GM19043 (cell line): ENCODE measurements around the gene ZNF831.

ENCODE experiments used
- ATAC-seq: cut with Tn5 transposase; IDR thresholded peaks from one replicate; pipeline ENCODE4 v1.9.1; 2021; ENCODE audit warnings: low read depth; ENCODE audit not compliant: unreplicated experiment

Gene ZNF831

DNA sequence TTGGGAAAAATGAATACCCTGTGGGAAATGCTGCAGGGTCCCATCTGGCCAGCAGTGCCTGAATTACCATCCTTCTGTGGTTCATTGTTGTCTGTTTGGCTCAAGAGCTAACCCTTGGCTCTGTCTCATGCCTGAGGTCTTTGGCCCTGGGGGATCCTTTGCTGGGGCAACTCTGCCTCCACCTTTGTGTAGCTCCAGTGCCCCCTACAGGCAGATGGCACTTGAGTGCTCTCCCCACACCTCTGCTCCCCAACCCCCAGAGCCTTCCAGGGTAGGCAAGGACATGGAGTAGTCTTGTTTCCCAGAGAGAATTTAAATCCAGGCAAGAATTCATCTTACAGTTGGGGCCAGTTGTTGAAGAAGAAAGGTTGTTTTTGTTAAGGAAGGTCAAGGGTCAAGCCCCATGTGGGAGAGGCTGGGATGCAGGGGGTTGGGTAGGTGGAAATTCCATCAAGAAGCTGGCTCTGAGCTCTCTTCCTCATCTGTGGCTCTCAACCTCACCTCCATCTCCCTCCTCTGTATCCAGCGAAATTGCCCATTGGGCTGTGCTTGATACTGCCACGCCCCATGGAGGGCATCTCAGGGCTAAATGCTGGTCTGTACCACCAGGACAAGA, 44.2 kb downstream of the ZNF831 start:
- no peak for ATAC-seq

DNA sequence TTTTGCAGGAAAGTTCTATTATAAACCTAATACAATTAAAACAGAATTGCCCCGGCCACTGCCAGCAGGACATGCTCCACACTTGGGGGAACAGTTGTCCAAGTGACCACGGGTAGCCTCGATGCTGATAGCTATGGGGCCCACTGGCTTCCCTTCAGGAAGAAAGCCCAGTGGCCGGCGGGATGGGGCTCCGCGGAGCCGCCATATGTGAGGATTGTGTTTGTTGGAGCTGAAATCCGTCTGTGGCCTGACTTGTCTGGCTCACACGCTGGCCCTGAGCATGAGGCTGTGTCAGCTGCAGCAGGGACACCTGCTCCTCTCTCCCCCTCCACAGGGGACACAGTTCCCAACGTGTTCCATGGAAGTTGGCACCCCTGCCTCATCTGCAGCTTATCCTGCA, 46.6 kb downstream of the ZNF831 start:
- ATAC-seq = no peak

DNA sequence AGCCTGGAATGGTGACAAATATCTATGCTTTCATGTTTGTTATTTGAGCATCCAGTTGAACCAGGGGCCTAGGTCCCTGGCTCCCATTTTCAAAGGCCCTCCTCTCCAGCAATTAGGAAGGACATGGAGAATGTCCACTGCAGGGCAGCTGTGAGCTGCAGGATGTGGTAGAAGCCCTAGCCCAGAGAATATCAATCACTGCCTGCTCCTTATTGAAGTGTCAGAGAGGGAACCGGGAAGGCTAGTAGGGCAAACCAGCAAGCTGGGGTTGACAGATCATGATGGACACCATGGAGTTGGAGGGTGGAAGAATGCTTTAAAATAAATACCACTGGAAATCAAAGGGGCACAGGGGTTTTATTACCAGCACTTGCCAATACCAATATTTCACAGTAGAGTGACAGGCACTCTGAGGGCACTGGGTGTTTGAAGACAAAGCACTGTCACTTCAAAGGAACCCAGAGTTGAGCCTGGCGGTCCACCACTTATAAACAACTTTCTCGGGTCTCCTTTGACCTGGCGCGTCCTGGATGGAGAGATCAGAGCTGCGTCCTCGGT, 47.7 kb downstream of the ZNF831 start:
- no peak for ATAC-seq

DNA sequence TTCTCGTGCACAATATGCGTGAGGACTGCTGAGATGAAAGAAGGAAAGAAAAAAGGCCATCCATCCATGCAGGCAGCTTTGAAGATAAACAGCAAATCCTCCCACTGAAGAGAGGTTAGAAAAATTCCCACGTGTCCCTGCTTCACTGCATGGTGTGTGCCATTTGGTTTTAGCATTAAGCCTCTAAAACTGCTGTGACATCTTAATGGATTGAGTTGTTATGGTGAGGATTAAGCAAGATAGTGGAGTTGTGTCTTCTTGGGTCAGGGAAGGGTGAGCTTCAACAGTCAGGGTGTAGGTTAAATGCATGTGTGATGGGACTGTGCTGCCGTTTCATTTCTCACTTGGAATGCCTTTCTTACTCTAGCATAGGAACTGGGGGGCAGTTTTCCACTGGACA, 50.5 kb downstream of the ZNF831 start:
- no peak for ATAC-seq

DNA sequence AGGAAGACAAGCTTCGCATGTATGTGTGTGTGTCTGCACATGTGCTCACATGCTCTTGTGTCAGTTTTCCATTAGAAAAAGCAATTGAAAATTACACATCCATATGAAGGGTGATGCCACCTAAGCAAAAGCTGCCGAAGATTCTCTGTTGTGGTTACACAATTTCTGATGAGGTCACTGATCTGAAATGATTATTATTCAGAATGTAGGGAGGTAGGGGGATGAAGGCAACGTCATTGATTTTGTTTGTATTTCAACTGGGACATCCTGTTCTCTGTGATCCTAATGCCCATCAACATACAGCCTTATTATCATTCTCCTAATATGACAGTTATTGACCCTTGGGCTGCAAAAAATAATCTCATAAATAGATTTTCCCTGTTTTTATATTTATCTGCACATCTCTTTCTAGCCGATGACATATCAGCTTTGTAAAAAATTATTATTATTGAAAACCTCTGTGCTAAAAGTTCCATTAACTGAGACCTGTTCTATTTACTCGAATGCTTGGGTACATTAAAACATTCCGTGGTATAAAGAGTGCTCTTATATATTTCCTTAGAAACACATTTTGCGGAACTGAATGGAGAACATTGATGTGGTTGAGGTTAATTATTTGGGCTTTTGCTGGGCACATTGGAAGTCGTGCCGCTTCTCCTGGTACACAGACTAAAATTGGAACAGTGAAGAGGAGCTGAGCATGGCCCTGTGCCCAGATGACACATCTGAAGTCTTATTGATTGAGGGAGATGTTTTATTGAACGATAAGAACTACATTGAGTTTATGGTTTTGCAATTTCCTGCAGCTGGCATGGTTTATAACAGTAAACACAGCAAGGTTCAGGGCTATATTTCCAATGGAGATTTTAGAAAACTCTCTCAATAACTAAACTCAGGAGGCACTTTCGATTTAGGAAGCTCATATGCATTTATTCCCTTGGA, 51.3 kb downstream of the ZNF831 start:
- no peak for ATAC-seq

DNA sequence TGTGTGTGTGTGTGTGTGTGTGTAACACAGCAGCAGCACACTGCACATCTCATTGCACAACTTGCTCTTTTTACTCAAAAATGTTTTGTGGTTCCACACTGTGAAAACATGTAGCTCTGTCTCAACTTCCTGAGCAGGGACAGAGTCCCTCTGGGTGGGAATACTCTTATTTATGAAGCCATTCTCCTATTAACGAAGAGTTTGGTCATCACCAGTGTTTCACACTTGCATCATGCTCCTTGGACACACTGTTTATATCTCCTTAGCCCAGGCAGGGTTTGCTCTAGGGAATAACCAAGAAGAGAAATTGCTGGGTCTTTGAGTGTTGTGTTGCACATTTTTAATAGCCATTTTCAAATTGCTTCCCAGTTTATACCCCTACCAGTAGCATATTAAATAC, 53.6 kb downstream of the ZNF831 start:
- ATAC-seq = no peak

DNA sequence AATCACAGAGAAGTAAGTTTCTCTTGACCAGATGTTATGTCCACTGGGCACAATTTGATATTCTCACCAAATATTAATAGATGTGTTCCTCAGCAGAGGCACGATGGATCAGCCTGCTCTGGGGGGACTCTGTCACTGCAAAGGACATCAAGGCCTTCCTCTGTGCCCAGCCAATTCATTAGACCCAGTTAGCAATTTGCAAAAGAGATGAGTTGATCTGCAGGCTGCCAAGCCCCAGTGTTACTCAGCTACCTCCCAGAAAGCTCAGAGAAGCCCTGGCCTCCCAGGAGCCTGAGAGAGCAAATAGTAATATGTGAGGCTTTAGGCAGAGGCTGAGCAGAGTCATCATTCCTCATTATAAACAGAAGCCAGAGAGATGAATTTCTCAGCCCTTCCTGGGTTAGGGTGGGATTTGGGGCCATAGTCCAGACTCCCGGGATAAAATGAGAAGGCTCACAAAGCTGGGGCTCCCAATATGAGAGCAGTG, 54.2 kb downstream of the ZNF831 start:
- no peak for ATAC-seq

DNA sequence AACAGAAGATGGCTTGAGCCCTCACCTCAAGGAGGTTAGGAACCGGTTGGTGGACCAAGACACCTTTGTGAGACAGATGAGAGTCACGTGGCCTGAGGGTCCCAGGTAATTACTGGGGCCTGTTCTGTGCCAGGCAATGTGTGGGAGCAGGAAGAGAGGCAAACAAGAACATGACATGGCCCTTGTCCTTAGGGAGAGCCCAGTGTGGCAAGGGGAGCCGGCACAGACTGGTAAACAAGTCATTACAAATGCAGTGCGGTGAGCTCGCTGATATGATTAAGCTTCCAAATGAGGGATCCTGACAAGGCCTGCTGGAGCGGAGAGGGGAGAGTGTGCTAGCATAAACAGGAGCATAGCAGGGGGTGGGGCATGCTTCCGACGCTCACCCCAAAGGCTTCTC, 55.6 kb downstream of the ZNF831 start:
- no peak for ATAC-seq

DNA sequence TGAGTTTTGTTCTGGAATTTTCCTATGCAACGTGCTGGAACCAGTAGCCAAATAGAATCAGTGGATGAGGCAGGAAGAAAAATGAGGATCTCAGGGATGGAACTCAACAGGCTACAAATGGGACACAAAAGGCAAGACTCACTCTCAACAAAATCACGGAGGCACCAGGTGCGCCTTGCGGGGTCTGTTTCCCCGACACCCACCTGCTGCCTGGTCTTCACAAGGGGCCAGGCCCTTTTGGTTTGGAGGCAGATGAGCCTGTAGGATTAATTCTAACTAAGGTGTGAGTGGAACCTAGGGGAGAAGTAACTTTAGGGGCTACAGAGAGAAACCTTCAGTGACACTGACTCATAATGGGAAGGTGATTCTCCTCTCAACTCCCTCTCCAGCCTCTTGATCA, 56.5 kb downstream of the ZNF831 start:
- no peak for ATAC-seq

DNA sequence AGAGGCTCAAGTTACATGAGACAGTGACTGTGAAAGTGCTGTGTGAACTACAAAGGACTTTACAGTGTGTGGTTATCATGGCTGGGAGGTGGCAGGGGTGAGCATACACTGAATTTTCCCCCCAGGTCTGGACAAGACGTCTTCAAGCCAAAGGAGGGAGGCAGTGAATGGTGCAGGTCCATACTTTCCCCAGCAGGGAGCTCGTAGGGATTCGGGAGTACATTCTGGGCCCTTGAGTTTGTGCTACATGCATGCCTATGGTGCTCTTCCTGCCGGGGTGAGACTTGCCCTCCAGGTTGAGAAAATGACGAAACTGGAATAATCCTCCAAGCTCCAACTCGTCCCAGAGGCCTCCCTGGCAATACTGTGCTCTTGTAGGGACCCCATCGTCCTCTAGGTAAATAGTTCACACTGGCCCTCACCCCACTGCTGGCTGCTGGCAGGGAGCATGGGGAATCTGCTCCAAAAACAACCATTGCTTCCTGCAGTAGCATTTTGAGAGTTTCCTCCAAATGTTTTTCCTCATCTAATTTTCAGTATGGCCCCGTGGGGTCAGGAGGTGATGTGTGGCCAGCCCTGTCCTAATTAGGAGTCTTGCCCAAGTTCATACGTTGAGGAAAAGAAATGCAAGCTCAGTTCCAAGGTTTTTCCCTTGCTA, 57.6 kb downstream of the ZNF831 start:
- ATAC-seq = no peak

DNA sequence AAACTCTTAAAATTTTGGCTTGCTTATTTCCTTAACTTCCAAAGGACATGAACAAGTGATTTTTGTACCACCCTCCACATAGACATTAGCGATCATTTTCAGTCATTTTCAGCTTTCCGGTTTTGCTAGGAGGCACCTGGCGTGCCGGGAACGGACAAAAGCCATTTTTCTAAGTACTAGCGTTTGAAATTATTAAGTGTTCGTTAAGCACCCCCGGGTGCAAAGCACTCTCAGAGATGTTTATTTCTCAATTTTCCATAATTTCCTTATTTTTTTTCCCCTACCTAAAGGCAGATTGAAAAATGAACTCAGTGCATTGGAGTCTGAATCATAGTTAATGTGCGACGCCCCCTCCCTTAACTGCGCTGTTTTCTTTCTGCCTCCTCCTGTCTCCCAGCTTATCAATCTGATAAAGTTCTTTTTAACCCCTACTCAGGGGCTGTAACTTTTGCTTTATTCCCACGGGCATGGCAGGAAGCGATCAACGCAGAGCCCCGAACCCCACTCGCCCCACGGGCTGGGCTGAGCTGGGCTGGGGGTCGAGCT, 58.2 kb downstream of the ZNF831 start:
- no peak for ATAC-seq

DNA sequence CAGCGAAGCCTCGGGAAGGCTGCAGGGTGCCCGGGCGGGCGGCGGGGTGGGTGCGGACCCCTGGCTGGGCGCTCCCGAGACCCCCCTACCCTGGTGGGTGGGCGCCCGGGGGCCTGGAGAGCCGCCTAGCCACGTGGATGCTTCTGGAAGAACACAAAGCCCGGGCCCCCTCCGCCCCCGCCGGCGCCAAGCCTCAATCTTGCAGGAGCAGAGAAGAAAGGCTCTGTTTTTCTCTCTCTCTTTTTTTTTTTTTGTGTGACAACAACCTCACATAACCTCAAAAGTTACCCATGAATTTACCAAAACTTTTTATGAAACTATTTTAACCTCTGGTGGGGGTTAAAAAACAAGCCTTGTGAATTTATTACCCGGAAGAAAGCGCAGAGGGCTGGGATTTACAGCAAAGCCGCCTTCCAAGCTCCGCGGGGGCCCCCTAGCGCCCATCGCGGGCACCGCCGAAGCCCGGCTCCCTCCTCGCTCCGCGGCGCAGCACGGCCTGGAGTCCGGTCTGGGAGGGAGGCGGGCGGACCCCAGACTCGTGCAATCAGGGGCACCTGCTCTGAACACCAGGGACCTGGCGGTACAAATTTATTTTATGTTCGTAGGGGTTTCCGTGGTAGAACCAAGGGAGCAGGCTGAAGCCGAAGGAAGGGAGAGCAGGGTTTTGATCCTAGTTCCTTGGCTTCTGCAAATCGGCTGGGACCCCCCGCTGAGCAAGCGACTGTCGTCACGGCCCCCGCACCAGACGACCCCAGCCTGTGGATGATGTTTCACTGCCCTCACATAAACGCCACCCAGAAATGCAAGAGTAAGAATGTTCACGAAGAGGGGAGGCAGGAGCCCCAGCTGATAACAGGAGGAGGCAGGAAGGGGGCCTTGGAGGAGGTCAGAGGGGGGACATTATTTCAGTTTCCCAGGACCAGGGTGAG, 58.9 kb downstream of the ZNF831 start:
- peak; percentile 71 for ATAC-seq

DNA sequence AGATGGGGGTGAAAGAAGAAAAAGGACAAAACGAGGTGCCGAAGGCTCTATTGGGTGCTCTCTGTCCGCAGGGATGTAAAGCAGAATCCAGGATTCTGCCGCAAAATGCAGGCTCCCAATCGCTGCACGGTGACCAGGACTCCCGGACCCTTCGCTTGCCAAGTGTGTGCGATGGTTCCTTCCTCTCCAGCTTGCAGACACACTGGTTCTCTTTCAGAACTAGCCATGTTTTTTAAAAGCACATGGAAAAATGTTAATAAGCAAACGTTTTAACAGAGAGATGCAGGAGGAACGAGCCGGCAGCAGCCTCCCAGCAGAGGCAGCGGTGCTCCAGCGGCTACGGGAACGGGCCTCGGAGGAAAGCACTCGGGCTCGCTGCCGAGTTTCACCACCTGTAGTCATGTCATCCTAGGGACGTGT, 59.6 kb downstream of the ZNF831 start:
- no peak for ATAC-seq

DNA sequence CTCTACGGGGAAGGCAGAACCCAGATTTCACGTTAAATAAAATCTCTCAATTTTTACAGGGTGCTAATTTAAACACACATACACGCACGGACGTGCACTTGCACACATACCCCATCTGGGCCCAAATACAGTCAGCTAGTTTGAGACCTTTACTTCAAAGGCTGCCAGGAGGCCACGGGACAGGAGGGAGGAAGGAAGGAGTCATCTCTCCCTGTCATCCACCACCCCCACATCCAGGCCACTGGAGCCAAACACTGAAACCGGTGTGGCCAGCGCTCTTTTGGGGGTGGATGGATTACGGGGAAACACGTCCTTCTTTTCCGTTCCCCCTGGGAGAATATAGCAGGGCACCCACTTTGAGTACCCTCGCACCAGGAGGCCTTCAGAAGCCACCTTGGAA, 60.1 kb downstream of the ZNF831 start:
- ATAC-seq = no peak

DNA sequence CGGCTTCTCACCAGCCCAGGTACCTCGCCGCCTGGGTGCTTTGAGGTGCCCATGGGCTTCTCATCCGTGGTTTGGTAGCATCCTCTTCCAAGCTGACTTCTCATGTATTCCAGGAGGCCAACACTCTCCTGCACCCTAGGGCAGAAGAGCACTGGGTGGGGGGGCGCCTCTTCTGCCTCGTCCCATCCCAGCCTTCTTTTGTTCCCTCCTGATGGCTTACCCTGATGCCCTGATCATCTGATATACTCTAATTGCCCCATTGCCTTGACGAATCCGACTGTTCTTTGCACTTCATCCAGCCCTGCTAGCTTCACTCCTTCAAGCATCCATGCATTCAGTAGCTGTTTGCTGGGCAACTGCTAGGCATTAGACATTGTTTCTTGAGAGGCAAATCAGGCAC, 60.6 kb downstream of the ZNF831 start:
- no peak for ATAC-seq

DNA sequence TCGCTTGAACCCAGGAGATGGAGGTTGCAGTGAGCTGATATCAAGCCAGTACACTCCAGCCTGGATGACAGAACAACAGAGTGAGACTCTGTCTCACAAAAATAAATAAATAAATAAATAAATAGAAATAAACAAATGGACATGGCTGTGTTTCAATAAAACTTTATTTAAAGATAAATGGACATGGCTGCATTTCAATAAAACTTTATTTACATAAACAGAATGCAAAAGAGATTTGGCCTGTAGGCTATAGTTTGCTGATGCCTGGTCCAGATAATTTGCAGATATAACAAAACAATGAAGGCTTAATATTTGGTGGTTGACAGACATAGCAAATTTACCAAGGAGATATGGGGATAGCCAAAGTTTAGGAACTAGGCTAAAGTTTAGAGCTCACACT, 66.8 kb downstream of the ZNF831 start:
- no peak for ATAC-seq

DNA sequence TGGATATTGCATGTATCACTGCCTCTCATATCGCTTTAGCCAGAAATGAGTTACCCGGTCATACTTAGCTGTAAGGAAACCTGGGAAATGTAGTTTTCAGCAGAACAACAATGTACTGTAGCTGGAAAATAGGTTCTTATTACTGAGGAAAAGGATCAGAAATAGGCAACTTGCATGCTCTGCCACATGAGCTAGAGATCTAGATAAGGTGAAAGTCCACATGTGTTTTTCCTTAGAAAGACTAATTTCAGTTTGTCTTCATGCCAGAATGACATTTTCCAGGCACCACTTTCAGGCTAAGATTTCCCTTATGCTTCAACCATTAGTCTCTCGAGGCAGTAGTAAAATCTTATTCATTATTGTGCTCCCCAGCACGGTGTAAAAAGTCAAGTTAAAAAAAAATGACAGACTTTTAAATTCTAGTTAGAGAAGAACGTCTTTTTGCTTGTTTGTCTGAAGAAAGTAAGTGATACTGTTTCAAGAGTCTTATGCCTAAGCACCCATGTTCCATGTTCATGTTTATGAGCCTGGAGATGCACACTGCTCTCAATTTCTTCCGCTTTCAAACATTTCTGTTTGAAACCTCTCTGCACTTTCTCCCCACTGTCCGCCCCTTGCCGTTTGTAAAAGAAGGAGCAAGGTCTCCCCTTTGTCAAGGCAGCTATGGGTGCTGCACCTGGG, 67.6 kb downstream of the ZNF831 start:
- no peak for ATAC-seq

DNA sequence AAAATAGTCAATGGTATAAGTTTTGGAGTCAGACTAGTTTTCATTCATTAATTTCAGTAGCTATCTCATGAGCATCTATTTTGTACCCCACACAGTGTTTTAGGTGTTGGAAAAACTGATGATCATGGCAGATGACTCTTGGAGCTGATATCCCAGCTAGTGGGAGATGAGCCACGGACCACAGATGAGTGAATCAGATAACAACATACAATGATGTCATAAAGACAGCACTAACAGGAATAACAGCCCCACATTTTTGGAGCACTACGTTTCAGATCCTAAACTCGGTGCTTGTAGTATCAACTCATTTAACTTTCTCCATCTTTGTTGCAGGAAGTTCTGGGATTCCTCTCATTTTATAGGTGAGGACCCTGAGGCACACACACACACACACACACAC, 69.0 kb downstream of the ZNF831 start:
- no peak for ATAC-seq

DNA sequence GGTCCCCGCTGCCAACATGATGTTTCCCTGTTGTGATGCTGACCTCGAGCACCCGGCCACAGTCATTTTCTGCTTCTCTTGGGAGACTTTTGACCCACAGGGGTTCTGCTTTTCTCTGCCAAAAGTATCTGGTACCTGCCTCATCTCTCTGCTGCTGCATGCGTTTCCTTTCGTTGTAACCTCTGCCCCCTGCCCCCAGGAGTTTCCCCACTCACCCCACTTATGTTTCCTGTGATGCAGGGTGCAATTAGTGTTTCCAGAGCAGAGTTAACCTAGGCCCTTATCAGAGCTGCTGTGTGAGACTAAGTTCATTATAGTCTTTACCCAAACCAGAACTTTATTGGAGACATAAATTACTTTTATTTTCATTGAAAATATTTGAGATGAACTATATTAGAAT, 71.6 kb downstream of the ZNF831 start:
- ATAC-seq = no peak
